HG03460 (cell line): Measurements from ENCODE around the gene CENPN.

ENCODE experiments used
- ATAC-seq: cut with Tn5 transposase; IDR thresholded peaks from one replicate; pipeline ENCODE4 v1.9.1; 2021; ENCODE audit not compliant: unreplicated experiment

CENPN gene

DNA sequence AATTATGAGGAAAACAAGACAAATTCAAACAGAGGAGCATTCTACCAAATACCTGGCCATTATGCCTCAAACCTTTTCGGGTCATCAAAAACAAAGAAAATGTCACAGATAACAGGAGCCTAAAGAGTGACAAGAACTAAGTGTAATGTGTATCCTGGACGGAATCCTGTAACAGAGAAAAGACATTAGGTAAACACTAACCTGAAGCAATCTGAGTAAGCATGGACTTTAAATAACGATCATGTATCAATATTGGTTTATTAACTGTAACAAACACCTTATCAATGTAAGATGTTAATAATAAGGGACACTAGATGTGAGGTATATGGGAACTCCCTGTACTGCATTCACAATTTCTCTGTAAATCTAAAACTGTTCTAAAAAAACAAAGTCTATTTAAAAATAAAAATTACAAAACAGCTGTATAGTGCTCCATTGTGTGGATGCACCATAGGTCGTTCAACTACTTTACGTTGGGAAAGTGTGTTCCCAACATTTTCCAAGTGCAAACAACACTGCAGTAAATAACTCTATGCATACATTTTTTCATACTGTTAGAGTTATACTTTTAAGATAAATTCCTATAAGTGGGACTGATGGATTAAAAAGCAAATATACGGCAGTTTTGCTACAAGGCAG lies 15.1 kb upstream of the CENPN start:
- no peak for ATAC-seq

DNA sequence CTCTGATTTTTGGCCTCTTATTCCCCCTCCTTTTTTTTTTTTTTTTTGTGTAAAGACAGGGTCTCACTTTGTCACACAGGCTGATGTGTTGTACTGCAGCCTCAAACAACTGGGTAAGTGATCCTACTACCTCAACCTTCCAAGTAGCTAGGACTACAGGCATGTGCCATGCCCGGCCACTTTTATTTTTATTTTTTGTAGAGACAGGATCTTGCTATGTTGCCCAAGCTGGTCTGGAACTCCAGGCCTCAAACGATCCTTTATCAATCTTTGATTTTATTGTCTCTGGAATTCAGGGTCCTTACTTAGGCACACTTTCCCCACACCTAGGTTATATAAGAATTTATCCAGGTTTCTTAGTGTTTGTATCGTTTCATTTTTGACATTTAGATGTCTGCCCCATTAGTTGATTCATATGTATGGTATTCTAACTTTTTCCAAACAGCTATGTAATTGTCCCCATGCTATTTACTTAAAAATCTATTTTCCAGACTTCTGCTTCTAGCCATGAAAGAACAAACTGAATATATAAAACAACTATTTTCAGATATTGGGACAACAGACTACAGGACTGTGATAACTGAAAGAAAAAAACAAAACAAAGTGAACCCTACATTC lies 14.2 kb upstream of the CENPN start:
- no peak for ATAC-seq

DNA sequence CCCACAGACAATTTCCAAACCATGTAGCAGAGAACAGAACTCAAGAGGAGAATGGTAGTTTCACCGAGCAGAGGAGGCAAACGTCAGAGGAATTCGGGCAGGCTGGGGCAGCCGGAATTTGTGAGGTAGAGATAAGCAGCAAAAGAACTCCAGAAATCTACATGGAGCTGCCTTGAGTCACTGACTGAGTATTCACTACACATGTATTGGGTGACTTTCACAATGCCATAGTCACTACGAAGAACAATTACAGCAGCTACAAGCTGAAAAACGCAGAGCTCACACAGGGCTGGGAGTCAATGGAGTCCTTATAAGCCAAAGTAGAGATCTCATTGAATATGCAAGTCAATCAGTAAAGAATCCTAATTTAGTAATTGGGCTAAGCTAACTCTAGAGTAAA lies 13.7 kb upstream of the CENPN start:
- no peak for ATAC-seq

DNA sequence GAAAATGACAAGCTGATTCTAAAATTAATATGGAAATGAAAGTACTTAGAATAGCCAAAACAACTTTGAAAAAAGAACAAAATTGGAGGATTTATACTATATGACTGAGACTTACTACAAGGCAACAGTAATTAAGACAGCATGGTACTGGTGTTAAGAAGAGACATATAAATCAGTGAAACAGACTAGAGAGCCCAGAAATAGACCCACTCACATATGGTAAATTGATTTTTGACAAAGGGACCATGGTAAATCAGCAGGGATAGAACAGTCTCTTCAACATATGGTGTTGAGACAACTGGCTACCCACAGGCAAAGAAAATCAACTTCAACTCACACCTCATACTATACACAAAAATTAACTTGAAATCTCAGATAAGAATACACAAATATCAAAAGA lies 13.2 kb upstream of the CENPN start:
- ATAC-seq = no peak

DNA sequence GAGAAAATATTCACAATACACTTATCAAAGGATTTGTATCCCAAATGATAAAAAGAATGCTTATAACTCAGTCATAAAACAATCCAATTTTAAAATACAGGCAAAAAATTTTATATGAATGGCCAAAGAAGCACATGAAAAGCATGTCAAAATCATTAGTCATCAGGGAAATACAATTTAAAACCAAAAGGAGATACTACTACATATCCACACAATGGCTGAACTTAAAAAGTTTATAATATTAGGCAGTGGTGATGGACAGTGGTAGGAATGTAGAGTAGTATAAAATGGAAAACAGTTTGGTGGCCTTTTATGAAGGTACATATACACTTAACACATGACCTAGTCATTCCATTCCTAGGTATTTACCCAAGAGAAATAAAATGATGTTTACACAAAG lies 12.6 kb upstream of the CENPN start:
- ATAC-seq = no peak

DNA sequence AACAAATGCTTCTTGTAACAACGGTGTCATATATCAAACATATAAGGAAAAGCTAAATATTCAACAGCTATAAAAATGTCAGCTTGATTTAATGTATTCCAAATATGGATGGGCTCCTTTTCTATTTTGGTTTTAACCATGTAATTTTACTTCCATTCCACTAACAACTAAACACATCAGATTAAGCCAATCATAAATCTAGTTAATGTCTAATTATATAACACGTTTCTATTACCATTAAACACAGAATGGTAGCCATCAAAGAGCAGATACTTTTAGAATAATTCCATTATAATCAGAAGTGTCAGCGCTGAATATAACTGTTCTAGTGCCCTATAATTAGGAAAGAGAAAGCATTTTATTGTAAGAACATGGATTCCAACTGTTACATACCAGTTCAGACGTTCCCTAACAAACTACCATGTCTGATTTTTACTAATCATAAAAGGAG lies 10.3 kb upstream of the CENPN start:
- peak; percentile 17 for ATAC-seq

DNA sequence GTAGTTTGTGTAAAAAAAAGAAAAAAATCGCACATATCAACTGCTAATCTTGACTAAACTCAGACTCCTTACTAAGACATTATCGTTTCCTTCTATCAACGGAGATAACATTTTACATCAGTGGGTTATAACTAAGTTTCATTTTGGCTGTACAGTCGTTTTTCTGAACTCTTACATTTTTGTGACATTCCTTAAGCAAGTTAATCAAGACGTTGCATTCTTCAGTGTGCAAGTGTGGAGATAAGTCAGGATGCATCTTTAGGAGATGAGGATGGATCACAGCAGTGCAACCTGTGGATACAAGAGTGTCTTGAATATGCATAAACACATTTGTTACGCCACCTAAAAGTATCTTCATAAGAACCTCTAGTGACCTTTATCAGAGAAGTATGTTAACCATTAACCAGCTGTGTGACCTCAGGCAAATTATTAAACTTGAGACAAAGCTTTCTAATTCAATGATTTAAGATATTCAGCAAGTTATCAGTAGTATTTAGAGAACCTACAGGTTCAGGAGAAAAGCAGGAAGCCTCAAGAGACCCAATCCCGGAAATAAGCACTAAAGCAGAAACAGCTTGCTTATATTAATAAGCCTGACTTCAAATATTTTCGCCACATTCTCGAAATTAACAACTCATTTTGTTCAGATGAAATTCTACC lies 9.7 kb upstream of the CENPN start:
- peak; percentile 68 for ATAC-seq

DNA sequence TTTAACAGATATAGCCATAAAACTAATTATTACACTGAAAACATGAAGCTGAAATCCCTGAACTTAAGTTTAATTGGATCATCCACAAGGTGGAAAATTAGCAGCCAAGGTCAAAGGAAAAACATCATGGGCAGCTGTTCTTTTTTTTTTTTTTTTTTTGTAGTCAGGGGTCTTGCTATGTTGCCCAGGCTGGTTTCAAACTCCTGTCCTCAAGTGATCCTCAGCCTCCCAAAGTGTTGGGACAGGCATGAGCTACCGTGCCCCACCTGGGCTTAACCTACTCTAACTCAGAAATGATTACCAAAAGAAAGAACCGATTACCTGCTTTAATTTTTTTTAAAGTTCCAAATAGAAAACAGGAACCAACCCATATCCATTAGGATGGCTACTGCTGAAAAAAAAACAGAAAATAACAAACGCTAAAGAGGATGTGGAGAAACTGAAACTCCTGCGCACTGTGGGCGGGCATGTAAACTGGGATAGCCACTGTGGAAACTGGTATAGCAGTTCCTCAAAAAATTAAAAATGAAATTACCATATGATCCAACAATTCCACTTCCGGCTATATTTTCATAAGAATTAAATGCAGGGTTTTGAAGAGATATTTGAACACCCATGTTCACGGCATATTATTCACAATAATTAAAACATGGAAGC lies 8.9 kb upstream of the CENPN start:
- no peak for ATAC-seq

DNA sequence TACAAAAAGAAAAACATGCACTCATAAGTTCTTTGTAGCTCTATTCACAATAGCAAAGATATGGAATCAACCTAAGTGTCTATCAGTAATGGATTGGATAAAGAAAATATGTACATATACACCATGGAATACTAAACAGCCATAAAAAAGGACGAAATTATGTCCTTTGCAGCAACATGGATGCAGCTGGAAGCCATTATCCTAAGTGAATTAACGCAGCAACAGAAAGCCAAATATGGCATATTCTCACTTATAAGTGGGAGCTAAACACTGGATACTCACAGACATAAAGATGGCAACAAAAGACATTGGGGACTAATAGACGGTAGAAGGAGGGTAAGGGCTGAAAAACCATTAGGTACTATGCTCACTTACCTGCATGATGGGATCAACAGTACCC lies 6.1 kb upstream of the CENPN start:
- no peak for ATAC-seq

DNA sequence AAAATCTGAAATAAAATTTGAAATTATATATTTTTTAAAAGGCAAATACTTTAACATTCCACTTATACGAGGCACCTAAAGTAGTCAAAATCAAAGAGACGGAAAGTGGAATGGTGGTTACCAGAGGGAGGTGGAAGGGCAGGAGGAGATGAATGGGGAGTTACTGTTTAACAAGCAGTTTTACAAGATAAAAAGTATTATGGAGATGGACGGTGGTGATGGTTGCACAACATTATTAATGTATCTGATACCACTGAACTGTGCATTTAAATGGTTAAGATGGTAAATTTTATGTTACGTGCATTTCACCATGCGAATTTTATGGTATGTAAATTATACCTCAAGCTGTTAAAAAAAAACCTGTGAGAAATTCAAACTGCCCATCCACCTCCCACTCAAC lies 5.7 kb upstream of the CENPN start:
- ATAC-seq = no peak

DNA sequence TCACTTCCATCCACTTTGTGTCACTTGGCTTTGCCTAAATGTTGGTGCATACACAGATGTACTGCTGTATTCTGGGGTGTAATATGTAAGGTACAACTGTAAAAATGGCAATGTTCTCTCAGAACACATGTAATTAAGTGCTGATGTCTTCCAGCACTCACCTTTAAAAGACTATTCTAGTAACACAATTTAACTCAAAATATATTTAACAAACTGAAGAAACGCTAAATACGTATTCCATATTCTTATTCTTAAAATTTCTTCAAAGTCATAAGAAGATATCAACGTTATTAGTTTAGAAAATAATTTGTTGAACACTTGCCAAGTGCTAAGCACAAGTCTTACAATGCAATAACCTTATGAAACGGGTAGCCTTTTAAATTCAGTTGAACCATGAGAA lies 4.0 kb upstream of the CENPN start:
- no peak for ATAC-seq

DNA sequence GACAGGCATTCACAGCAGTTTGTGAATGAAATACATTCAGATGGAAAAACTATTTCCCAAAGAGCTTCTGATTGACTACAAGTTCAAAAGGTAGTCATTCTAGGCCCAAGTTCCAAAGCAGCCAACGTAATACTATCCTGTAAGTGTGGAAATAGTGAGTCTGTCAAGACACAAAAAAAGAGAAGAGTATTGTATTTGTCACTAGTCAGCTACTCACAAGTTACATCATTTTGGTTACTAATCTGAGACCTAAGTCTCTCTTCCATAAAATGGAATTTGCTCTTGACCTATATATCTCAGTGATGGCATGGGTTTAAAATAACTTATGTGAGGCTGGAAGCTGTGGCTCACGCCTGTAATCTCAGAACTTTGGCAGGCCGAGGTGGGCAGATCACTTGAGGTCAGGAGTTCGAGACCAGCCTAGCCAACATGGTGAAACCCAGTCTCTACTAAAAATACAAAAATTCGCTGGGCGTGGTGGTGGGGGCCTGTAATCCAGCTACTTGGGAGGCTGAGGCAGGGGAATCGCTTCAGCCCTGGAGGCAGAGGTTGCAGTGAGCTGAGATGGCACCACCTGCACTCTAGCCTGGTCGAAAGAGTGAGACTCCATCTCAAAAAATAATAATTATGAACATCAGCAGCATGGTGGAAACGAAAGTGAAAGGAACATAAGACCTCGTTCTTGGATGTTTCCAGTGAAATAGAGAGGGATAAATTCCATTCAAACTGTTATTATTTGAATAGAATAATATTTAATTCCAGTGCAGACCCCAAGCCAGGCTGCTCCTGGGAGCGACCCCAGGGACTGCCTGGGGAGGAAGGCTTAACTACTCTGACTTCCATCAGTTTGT lies 3.2 kb upstream of the CENPN start:
- no peak for ATAC-seq

DNA sequence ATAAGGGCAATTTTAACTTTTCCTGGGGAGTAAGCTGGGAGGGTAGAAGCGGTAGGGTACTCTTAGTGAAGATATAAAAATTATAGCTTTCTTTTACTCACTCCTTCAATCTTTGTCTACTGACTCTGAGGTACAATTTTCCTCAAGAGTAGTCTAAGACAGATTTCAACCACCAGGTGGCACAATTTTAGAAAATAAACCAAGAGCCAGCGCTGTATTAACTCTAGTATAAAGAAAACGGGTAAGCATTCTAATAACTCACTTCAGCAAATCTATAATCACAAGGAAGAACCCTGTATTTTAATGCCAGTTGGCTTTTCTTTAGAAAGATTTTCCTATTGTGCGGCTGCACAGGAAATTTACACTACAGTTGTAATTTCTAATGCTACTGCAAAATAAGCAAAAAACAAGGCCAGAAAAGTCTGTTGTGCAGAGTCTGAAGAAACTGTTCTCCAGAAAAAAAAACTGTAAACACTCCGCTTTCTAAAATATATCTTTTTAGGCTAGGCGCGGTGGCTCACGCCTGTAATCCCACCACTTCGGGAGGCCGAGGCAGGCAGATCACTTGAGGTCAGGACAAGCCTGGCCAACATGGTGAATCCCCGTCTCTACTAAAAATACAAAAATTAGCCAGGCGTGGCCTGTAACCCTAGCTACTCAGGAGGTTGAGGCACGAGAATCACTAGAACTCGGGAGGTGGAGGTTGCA lies 2.2 kb upstream of the CENPN start:
- ATAC-seq = no peak

DNA sequence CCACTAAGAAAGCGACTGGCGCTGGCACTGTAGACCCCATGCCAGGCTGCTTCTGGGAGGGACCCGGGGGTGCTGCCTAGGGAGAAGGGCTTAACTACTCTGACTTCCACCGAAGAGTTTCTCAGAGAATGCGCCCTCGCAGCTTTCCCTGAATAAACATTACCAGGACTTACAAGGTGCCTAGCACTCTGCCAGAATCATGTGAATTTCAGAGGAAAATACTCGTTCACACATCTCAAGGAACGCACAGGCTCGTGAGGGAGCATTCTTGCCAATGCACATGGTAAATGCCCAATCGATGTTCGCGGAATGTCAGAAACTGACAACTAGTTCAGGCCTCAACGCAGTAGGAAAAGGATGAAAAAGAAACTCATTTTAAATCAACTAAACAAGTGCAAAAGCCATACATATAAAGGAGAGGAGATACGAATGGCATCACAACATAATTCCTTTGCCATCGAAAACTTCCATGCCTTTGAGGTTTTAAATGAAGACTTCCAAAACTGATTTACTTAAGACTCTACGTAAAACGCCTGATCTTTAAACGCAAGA lies 1.3 kb upstream of the CENPN start:
- ATAC-seq = no peak

DNA sequence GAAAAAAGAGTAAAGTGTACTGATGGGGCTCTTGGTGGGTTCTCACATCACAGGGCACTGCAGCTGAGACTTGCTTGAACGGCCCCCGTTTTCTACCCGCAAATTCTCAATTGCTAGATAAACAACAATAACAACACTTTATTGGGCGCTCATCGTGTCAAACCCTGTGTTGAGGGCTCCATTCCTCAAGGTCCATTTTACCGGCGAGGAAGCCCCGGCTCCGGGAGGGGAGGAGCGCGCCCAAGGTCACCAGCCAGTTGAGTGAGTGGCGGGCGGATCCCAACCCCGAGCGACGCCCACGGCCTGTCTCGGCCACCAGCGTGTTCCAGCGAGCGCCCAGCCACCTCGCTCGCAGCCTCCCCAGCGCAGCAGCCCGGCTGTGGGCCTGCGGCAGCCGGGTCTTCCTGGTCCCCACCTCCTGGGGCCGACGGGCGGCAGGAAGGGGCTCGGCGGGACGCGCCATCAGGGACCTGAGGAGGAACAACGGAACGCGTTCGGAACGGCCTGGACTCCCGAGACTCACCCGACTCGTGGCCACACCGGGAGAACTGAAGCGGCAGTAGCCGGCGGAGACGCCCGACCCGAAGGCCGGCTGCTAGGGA lies 702 bp upstream of the CENPN start:
- peak; percentile 30 for ATAC-seq

DNA sequence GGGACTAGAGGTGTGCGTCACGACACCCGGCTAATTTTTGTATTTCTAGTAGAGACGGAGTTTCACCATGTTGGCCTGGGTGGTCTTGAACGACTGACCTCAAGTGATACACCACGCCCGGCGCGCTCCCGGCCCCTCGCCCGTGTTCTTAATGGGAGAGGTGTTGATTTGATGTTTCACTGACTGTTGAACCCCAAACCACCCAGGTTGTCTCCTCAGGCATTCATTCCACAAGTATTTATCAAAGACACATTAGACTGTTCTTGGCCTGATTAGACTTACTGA lies 1.4 kb downstream of the CENPN start:
- ATAC-seq = no peak

DNA sequence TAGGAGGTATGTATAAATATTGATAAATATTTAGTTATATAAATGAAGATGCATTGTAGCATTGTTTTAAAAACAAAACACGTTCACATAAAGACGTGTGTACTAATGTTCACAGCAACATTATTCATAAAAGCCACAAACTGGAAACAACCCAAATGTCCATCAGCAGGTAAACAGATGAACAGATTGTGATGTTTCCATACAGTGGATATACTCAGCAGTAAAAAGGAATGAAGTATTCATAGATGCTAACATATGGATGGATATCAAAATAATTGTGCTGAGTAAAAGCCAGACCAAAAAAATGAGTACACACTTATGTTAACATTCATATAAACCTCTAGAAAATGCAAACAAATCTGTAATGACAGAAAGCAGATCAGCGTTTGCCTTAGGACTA lies 6.0 kb downstream of the CENPN start:
- ATAC-seq = no peak

DNA sequence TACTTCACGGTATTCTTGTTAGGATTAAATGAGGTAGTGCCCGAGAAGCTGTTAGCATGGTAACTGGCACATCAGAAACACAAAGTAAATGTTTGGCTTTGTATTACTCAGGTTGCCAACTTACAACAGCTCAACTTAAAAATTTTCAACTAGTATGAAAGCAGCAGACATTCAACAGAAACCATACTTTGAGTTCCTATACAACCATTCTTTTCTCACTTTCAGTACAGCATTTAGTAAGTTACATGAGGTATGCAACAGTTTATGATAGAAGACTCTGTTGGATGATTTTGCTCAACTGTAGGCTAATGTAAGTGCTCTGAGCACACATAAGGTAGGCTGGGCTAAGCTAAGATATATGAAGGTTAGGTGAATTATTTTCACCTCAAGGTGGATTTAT lies 7.7 kb downstream of the CENPN start:
- ATAC-seq = no peak

DNA sequence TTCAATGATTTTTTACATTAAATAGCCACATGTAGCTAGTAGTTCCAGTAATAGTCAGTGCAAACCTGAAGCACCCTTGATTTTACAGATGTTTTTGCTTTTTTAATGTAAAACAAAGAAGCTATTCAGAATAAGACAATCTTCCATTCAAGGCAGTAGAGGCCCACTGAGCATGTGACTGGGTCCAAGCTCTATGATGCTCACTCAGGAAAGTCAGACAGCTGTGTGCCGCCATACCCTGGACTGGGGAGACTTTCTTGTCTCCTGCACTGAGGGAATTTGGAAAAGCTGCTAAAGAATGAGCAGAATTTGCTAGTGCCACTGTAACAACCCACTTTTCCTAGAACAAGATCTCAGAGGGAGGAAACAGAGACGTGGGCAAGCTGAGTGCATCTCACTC lies 11.5 kb downstream of the CENPN start:
- ATAC-seq = no peak

DNA sequence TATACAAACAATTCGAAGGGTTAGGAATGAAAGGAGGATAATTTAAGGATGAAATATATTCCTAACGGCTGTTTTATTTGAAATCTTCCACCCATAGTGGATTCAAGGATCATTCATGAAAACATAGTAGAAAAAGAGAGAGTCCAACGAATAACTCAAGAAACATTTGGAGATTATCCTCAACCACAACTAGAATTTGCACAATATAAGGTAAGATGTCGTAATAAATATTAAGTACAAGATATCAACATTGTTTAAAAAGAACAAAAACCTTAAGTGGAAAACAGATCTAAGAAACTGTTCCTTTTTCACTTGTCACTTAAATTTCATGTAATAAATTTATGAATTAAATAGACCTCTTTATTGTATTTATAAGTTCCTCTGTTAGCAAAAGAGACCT lies 19.4 kb downstream of the CENPN start:
- ATAC-seq = no peak
